Amniotic stem cell (primary cell): Measurements from ENCODE around the gene UCHL3.

Source experiments
- DNase-seq: peaks from one replicate; lab custom pipeline; 2025; lab: John Stamatoyannopoulos, UW

UCHL3 gene

GRCh38 chr13:75550159-75550567, 572 bp downstream of the UCHL3 start:
- DNase-seq, result peak; percentile 75

- no peak for DNase-seq
Measured at GRCh38 chr13:75554464-75554863, 4.9 kb downstream of the UCHL3 start.

DNA sequence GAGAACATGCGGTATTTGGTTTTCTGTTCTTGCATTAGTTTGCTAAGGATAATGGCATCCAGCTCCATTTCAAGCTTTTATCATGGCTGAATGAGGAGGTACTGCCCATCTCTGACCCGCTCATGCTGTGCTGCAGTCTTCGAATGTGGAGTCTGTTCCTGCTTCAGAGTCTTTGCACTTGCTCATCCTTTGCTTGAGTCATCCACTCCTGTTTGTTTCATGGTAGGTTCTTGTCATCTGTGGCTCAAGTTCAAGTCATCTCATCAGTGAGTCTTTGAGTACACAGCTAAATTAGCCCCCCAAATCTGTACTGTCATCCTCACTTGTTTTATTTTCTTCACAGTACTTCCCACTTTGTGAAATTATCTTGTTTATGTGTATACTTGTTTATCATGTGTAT, 5.4 kb downstream of the UCHL3 start:
- no peak for DNase-seq

DNA sequence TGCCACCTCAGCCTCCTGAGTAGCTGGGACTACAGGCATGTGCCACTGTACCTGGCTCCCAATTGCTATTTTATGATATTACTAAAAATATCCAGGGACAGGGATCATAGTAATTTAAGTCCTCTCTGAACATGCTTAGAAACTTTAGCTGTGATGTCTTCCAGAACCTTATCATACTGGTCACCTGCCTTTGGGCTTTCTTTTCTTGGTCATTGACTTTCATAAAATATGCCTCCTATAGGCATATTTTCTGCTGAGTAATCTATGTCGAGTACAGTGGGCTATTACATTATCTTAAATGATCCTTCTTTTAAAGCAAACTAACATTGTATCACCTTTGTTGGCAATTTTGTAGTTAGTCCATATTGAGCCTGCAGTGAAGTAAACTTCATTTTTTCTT, 6.2 kb downstream of the UCHL3 start:
- no peak for DNase-seq

GRCh38 chr13:75556961-75557360, 7.4 kb downstream of the UCHL3 start:
- DNase-seq, result no peak

DNA sequence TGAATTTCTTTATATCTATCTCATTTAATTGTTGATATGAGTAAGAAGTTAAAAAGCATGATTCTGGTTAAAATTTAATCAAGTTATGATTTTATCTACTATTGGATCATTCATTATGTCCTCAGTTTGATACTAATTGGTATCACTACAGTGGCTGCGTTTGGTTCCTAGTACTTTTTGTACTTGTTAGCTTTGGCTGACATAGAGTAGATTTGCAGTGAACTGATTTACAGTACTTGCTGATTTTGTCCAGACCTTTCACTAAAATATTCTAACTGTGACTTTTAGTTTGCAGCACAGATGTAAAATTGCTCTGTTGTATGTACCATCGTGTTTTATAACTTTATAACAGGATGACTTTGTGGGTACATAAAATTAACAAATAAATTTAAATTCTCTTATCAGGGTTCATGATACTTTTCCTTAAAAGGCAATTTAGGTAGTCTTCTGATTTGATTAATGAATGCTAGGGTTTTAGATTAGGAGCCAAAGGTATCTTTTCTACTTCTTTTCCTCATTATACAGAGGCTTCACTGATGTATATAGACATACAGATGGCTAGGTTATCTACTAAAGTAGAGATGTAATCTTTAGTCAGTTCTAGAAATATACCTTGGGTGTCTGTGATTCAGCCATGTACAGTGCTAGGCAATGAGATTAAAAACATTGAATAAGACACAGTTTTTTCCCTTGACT, 8.7 kb downstream of the UCHL3 start:
- no peak for DNase-seq

DNA sequence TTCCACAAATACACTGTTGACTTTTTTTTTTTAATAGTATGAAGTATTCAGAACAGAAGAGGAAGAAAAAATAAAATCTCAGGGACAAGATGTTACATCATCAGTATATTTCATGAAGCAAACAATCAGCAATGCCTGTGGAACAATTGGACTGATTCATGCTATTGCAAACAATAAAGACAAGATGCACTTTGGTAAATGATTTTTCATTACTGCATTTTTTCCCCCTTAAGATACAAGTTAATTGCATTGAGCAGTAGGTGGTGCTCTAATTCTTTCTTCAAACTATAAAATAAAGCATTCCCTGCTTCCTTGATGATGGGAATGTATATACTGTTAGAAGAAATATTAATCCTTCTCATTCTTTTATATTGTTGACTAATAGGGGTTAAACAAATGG, 17.1 kb downstream of the UCHL3 start:
- peak; percentile 14 for DNase-seq

DNA sequence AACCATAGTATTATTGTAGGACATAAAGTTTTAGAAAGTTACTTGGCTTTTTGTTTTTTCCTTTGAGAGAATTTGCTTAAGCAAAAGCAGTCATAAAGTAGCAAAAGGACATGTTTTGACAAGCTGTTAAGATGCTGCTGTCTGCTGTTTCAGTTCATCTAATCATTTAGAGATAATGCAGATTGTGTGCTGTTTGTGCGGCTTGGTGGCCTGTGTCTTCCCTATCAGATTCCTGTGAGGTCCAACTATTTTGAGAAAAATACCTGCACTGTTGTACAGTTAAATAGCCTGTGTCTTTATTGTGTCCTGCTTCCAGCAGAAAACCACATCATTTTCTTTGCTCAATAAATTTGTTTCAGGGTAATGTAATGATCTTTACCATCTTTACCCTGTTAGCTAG, 20.0 kb downstream of the UCHL3 start:
- no peak for DNase-seq

- DNase-seq, result no peak
Measured at GRCh38 chr13:75579529-75579928, 29.9 kb downstream of the UCHL3 start.

DNA sequence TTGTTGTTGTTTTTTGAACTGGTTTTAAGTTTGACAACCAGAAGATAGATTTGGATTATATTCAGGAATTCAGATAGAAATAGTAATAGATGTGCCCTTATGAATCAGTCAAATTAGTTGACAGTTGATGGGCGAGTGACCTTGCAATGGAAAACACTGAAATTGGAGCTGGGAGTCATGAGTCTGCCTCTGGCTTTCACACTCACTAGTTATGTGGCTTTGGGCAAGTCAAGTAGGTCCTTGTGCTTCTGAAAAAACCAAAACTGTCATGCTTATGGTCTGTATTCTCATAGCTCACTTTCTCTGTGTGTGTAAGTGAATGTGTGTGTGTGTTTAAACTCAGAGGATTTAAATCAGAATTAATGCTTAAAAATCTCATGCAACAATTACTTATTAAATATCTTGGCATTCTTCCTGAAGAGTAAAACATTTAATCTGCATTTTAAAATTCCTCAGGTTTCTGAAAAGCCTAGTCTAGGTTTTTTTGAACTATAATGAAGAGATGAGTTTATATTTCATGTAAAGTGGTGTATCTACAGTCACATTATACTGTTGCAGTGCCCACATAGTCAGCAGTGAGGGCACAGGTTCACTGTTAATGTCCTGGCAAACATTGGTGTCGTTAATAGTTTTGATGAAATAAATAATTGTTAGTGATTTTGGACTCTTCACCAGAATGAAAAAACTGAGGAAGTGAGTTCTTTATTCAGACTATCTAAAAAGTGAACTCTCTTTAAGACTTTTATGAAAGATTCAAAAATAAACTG, 32.5 kb downstream of the UCHL3 start:
- no peak for DNase-seq

- DNase-seq, result no peak
Measured at GRCh38 chr13:75583091-75583490, 33.5 kb downstream of the UCHL3 start.

DNA sequence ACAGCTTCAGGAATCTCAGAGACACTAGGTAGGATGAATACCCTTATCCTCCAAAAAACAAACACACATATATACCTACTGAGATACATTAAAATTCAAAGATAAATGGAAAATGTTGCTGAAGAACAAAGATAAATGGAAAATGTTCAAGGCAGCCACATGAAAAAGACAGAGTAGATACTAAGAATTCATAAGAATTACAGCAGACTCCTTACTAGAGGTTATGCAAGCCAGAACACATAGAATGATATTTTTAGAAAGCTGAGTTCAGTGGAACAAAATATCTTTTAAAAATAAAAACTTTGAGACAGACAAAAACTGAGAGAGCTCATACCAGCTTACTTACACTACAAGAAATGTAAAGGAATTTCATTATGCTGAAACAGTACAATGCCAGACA, 35.6 kb downstream of the UCHL3 start:
- DNase-seq, result no peak

- no peak for DNase-seq
Measured at GRCh38 chr13:75587679-75588078, 38.1 kb downstream of the UCHL3 start.

DNA sequence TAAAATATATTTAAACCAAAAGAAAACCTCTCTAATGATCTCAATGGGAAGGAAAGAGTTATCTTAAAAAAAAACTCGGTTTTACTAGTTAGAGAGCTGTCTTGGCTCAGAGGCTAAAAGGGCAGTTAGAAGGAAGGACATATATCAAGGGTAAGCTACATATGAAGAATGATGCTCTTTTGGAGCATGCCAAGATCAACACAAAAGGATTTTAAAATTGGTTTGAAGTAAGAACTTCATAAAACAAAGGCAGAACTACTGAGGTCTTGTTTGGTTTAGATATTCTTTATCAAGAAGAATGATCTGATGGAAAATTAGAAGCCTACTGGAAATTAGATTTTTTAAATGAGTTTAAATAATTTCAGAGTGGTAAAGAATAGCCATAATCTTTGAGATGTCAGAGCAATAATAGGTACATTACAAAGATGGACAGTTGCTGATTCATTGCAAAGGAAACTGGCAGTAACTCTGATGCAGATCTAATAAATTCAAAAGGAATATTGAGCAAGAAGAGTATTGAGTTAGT, 47.1 kb downstream of the UCHL3 start:
- DNase-seq, result no peak

- DNase-seq, result no peak
Measured at GRCh38 chr13:75600371-75600770, 50.8 kb downstream of the UCHL3 start.

DNA sequence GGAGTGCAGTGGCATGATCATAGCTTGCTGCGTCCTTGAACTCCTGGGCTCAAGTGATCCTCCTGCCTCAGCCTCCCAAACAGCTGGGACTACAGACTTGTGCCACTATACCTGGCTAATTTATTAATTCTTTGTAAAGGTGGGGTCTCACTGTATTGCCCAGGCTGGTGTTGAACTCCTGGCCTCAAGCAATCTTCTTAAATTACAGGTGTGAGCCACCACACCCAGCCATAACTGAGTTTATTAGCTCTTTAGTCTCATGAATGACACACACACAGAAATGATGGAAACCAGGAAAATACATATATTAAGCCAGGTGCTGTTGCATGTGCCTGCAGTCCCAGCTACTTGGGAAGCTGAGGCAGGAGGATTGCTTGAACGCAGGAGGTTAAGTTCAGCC, 53.4 kb downstream of the UCHL3 start:
- DNase-seq, result no peak

- DNase-seq, result no peak
Measured at GRCh38 chr13:75607447-75607846, 57.9 kb downstream of the UCHL3 start.

DNA sequence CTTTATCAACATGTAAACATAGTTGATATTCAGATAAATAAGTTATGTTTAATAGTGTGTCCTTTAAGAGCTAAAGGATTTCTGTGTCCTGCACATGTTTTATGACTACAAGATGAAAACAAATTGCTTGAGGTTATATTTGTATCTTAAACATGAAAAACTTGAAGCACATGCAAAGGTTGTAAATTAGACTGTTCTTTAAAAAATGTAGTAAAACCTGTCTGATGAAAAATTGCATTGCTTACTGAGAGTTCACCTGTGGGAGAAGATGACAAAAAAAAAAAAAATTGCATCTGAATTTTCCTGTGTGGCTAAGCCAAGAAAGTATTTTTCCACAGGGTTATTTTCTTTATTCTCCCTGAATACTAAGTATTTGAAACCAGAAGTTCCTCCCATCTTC, 60.9 kb downstream of the UCHL3 start:
- no peak for DNase-seq

DNA sequence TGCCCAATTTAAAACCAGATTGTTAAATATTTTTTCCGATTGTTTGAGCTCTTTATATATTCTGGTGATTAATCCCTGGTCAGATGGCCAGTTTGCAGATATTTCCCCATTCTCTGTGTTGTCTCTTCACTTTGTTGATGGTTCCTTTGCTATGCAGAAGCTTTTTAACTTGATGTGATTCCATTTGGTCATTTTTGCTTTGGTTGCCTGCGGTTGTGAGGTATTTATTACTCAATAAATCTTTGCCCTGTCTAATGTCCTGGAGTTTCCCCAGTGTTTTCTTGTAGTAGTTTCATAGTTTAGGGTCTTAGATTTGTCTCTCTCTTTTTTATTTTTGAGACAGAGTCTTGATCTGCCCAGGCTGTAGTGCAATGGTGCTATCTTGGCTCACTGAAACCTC, 62.8 kb downstream of the UCHL3 start:
- no peak for DNase-seq

DNA sequence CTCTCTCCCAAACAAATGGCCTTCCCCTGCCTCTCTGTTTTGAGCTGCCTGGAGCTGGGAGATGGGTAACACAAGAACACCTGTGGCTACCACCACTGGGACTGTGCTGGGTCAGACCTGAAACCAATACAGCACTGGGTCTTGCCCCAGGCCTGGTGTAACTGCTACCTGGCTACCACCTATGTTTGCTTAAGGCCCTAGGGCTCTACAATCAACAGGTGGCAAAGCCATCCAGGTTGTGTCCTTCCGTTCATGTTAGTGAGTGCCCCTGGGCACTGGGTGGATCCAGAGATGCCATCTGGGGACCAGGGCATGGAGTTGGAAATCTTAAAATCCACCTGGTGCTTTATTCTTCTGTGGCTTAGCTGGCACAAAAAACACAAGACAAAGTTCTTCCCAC, 67.6 kb downstream of the UCHL3 start:
- no peak for DNase-seq

DNA sequence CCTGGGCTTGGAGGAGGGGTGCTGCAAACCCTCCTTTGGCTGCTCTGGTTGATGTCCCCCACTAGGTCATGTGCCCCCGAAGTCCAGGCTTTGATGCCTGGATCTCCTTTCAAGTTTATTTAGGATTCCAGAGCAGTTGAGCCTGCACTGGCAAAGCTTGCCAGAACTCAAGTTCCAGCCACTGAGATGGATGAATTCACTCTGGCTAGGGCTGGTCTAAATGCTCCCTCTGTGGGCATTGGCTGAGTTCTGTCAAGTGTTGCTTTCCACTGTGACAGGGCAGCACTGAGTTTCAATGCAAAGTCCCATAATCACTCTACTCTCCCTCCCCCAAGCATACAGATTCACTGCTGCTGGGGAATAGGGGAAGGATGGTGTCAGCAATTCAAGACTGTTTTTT, 68.7 kb downstream of the UCHL3 start:
- no peak for DNase-seq

DNA sequence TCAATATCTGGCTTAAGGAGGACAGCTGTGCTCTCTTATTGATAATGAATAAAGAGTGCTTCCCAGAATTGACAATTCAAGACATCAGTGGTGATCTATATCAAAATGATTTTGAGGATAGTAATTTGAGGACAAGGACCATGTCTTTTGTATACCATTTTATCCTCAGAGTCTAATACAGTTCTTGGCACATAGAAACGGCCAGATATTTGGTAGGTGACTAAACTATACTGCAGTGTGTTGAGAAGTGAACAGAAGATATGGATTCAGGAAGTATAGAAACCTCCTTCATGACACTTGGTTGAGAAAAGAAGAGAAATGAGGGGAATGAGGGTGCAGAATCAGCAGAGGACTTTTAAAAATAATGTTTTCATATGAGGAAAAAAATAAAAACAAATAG, 70.4 kb downstream of the UCHL3 start:
- DNase-seq, result no peak

DNA sequence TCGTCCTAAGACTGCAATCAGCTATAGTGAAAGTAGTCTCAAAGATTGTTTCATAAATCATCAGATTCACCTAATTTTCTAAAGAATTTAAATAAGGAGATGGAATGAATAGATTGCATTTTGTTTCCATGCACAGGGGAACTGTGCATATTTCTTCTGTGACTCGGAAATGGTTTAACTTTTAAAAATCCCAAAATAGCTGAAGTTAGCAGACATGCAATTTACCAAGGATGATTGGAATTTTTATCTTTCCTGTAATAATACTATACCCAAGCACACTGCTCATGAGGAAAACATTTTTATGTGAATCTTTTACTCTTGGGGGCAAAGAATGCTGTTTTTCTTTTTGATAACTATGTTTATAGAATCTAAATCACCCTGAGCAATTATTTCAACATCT, 71.6 kb downstream of the UCHL3 start:
- peak; percentile 17 for DNase-seq

DNA sequence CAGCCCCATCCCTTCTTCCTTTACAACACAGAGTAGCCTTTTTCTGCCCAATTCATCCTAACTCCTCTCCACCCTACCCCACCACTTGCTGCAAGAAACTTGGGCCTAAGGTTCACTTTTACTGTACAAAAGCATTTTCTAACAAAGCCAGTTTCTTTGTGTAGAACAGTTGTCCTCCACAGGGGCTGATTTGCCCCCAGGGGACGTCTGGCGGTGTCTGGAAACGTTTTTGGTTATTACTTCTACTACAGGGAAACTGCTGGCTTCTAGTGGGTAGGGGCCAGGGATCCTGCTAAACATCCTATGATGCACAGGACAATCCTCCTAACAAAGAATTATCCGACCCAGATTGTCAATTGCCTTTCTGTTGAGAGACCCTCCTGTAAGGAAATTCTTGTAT, 79.2 kb downstream of the UCHL3 start:
- no peak for DNase-seq
